WERI-Rb-1 (cell line): Measurements from ENCODE around the gene SPATA21.

ENCODE experiments used
- DNase-seq: peaks from one replicate; pipeline ENCODE4 v3.0.0-alpha.2; 2020
- H3K27ac ChIP-seq: fragments of 250-450 bp; sonication (Bioruptor Pico); 2 replicates; pipeline ENCODE4 v1.5.1; 2020; ENCODE audit warnings: mild to moderate bottlenecking, moderate library complexity
- H3K27me3 ChIP-seq: fragments of 250-450 bp; sonication (Bioruptor Pico); 2 replicates; pipeline ENCODE4 v1.5.1; 2021; ENCODE audit warnings: mild to moderate bottlenecking, low read depth, moderate library complexity; ENCODE audit not compliant: insufficient read depth, severe bottlenecking
- H3K36me3 ChIP-seq: fragments of 250-450 bp; sonication (Bioruptor Pico); 2 replicates; pipeline ENCODE4 v1.5.1; 2020; ENCODE audit warnings: mild to moderate bottlenecking, moderate library complexity
- H3K4me3 ChIP-seq: 2 replicates; pipeline ENCODE4 v1.5.1; 2011; ENCODE audit warnings: low read depth, mild to moderate bottlenecking, control low read depth, low read length
- H3K9me3 ChIP-seq: fragments of 250-450 bp; sonication (Bioruptor Pico); 2 replicates; pipeline ENCODE4 v1.5.1; 2021; ENCODE audit warnings: mild to moderate bottlenecking, moderate library complexity; ENCODE audit not compliant: severe bottlenecking
- CTCF ChIP-seq: IDR thresholded peaks from 2 replicates; pipeline ENCODE4 v1.5.1; 2011; ENCODE audit warnings: low read depth, mild to moderate bottlenecking, control low read depth, inconsistent platforms, low read length

Gene SPATA21

GRCh38 chr1:16433030-16433429, 4.2 kb downstream of the SPATA21 start:
- H3K36me3 ChIP-seq, result no peaks in the 10 kb centered on the region
- no peak overlapping the region for H3K27ac ChIP-seq
- H3K9me3 ChIP-seq, result no peaks in the 10 kb centered on the region
- TF ChIP-seq CTCF, result no peak
- H3K4me3 ChIP-seq, result no peak overlapping the region
- no peak for DNase-seq
- no peaks in the 10 kb centered on the region for H3K27me3 ChIP-seq

GRCh38 chr1:16430606-16431005, 6.6 kb downstream of the SPATA21 start:
- H3K4me3 ChIP-seq, result no peak overlapping the region
- no peaks in the 10 kb centered on the region for H3K27me3 ChIP-seq
- no peaks in the 10 kb centered on the region for H3K36me3 ChIP-seq
- no peak for TF ChIP-seq CTCF
- no peak overlapping the region for H3K27ac ChIP-seq
- DNase-seq, result no peak
- H3K9me3 ChIP-seq, result no peaks in the 10 kb centered on the region

GRCh38 chr1:16425125-16426025, 11.8 kb downstream of the SPATA21 start:
- no peak overlapping the region for H3K4me3 ChIP-seq
- H3K9me3 ChIP-seq, result no peaks in the 10 kb centered on the region
- DNase-seq, result peak; percentile 37
- TF ChIP-seq CTCF, result no peak
- no peaks in the 10 kb centered on the region for H3K27me3 ChIP-seq
- no peak overlapping the region for H3K27ac ChIP-seq
- no peaks in the 10 kb centered on the region for H3K36me3 ChIP-seq

GRCh38 chr1:16422041-16422440, 15.2 kb downstream of the SPATA21 start:
- TF ChIP-seq CTCF, result no peak
- Histone ChIP-seq H3K27ac (no peak overlapping the region), H3K4me3 (no peak overlapping the region), H3K27me3 (no peaks in the 10 kb centered on the region), H3K36me3 (no peaks in the 10 kb centered on the region), H3K9me3 (no peaks in the 10 kb centered on the region)
- no peak for DNase-seq

GRCh38 chr1:16421201-16421600, 16.0 kb downstream of the SPATA21 start:
- Histone ChIP-seq H3K27ac (no peak overlapping the region), H3K36me3 (no peaks in the 10 kb centered on the region), H3K27me3 (no peaks in the 10 kb centered on the region), H3K4me3 (no peak overlapping the region), H3K9me3 (no peaks in the 10 kb centered on the region)
- DNase-seq, result no peak
- no peak for TF ChIP-seq CTCF
